Astrocyte (in vitro differentiated cells and primary cell): ENCODE results near the gene C16orf54. TPM values are rescaled to one million over a fixed set of nuclear protein-coding genes. Genes with fewer than 3 reads are reported as not detected.
"Not testable (repeated sequence)": the region's sequence is repeated elsewhere in the genome, so short reads cannot be mapped to it uniquely, and the experiment has no call there.

ENCODE experiments used
- DNase-seq: peaks from one replicate; pipeline ENCODE4 v3.0.0-alpha.2; 2010; ENCODE audit warnings: low read depth
- FAIRE-seq: peaks from 2 replicates; lab custom pipeline; 2011; peaks lifted over from hg19 to GRCh38; lab: Jason Lieb, UNC
- H2AFZ ChIP-seq: 2 replicates; pipeline ENCODE4 v1.6.0; 2012; ENCODE audit warnings: low read depth, low read length, inconsistent platforms
- H3K27ac ChIP-seq: 2 replicates; pipeline ENCODE4 v1.5.1; 2011; ENCODE audit warnings: low read depth, low read length, inconsistent platforms
- H3K27me3 ChIP-seq: 2 replicates; pipeline ENCODE4 v1.6.0; 2011; ENCODE audit warnings: low read length, inconsistent platforms; ENCODE audit not compliant: insufficient read depth
- H3K36me3 ChIP-seq: 2 replicates; pipeline ENCODE4 v1.5.1; 2011; ENCODE audit warnings: low read length, inconsistent platforms; ENCODE audit not compliant: insufficient read depth
- H3K4me1 ChIP-seq: 2 replicates; pipeline ENCODE4 v1.5.1; 2011; ENCODE audit warnings: low read length, inconsistent platforms; ENCODE audit not compliant: insufficient read depth
- H3K4me2 ChIP-seq: 2 replicates; pipeline ENCODE4 v1.6.0; 2012; ENCODE audit warnings: low read length, inconsistent platforms
- H3K4me3 ChIP-seq: 2 replicates; pipeline ENCODE4 v1.5.1; 2011; ENCODE audit warnings: low read depth, mild to moderate bottlenecking, low read length, inconsistent platforms; ENCODE audit not compliant: insufficient read depth
- H3K79me2 ChIP-seq: 2 replicates; pipeline ENCODE4 v1.6.0; 2012; ENCODE audit warnings: mild to moderate bottlenecking, low read length, inconsistent platforms; ENCODE audit not compliant: insufficient read depth
- H3K9ac ChIP-seq: 2 replicates; pipeline ENCODE4 v1.6.0; 2012; ENCODE audit warnings: mild to moderate bottlenecking, low read length, inconsistent platforms
- H3K9me3 ChIP-seq: 2 replicates; pipeline ENCODE4 v1.5.1; 2012; ENCODE audit warnings: low read depth, mild to moderate bottlenecking, low read length, inconsistent platforms; ENCODE audit not compliant: insufficient read depth
- H4K20me1 ChIP-seq: 2 replicates; pipeline ENCODE4 v1.6.0; 2012; ENCODE audit warnings: low read length, inconsistent platforms; ENCODE audit not compliant: insufficient read depth
- H3K27ac Mint-ChIP-seq: one replicate; pipeline ENCODE4 v1.8.0; 2021; ENCODE audit warnings: mild to moderate bottlenecking, mixed read lengths; ENCODE audit not compliant: unreplicated experiment
- H3K27me3 Mint-ChIP-seq: one replicate; pipeline ENCODE4 v1.8.0; 2021; ENCODE audit warnings: low read depth, mixed read lengths; ENCODE audit not compliant: unreplicated experiment
- H3K36me3 Mint-ChIP-seq: one replicate; pipeline ENCODE4 v1.8.0; 2021; ENCODE audit warnings: low read depth, mixed read lengths; ENCODE audit not compliant: unreplicated experiment
- H3K4me1 Mint-ChIP-seq: one replicate; pipeline ENCODE4 v1.8.0; 2021; ENCODE audit warnings: low read depth, mixed read lengths; ENCODE audit not compliant: unreplicated experiment
- H3K4me3 Mint-ChIP-seq: one replicate; pipeline ENCODE4 v1.8.0; 2021; ENCODE audit warnings: mild to moderate bottlenecking, moderate library complexity, mixed read lengths; ENCODE audit not compliant: unreplicated experiment
- H3K9me3 Mint-ChIP-seq: one replicate; pipeline ENCODE4 v1.8.0; 2021; ENCODE audit warnings: mild to moderate bottlenecking, mixed read lengths; ENCODE audit not compliant: unreplicated experiment
- CTCF ChIP-seq: IDR thresholded peaks from 2 replicates; pipeline ENCODE4 v1.5.1; 2011; ENCODE audit warnings: low read depth, mild to moderate bottlenecking, inconsistent platforms, low read length, moderate library complexity; ENCODE audit not compliant: insufficient read depth
- EZH2 ChIP-seq: IDR thresholded peaks from 2 replicates; pipeline ENCODE4 v1.6.1; 2012; ENCODE audit warnings: mild to moderate bottlenecking, low read length, inconsistent platforms; ENCODE audit not compliant: insufficient read depth
- total RNA-seq: library from RNA; stranded (reverse); gene quantifications from 2 replicates; pipeline ENCODE4 v1.2.1, GENCODE V29; 2021

Gene C16orf54
- total RNA-seq, 1 donor from 2014 or later, result not detected

DNA sequence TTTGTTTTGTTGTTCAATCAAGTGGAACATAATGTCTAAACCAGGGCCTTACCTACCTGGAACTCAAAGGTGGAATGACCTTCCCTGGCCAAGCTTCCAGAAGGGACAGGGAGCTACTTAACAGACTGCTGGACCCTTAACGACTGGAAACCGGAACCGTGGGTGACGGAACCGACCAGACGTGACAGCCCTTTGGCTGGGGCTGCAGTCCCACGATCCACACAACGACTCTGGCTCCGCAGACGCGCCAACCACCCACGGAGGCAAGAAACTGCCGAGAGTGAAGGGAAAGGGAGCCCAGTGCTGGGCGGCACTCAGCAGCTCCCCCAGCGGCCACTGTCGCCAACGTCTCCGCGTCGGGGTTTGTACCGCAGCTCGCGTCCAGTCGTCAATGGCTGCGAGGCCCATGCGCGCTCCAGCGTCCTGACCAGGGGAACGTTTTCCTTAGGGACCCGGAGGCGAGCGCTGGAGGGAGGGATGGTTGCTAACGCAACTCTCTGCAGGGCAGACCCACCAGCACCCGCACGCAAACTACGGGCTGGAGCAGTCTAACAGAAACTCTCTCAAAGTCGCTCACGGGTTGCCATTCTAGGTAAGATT, 39.2 kb upstream of the C16orf54 start:
- Mint-ChIP-seq H3K4me1 (no peaks in the 10 kb centered on the region), H3K27me3 (peaks cover 16% of the 10 kb centered on the region), H3K36me3 (no peaks in the 10 kb centered on the region), H3K4me3 (peak overlapping the region; percentile 45), H3K9me3 (peaks cover 2% of the 10 kb centered on the region), H3K27ac (no peak overlapping the region)
- Histone ChIP-seq H4K20me1 (no peaks in the 10 kb centered on the region), H3K79me2 (no peaks in the 10 kb centered on the region), H2AFZ (peak overlapping the region; percentile 98), H3K9ac (no peak overlapping the region), H3K27ac (no peak overlapping the region), H3K27me3 (peaks cover 11% of the 10 kb centered on the region), H3K36me3 (no peaks in the 10 kb centered on the region), H3K9me3 (no peaks in the 10 kb centered on the region), H3K4me3 (peak overlapping the region; percentile 32), H3K4me2 (peak overlapping the region; percentile 78), H3K4me1 (peaks cover 2% of the 10 kb centered on the region)
- DNase-seq (peak; percentile 43), FAIRE-seq (no peak)
- TF ChIP-seq EZH2 (no peak), CTCF (peak; percentile 56)

GRCh38 chr16:29784157-29784556, 38.4 kb upstream of the C16orf54 start:
- no peak overlapping the region for H3K4me3 Mint-ChIP-seq
- Histone ChIP-seq H3K4me2 (no peak overlapping the region), H3K9ac (no peak overlapping the region), H3K27me3 (peaks cover 14% of the 10 kb centered on the region), H2AFZ (no peak overlapping the region), H3K4me3 (no peak overlapping the region), H3K9me3 (no peaks in the 10 kb centered on the region), H4K20me1 (no peaks in the 10 kb centered on the region), H3K79me2 (no peaks in the 10 kb centered on the region), H3K36me3 (no peaks in the 10 kb centered on the region), H3K4me1 (no peaks in the 10 kb centered on the region), H3K27ac (no peak overlapping the region)
- FAIRE-seq (no peak), DNase-seq (no peak)
- H3K4me1 Mint-ChIP-seq, result no peaks in the 10 kb centered on the region
- TF ChIP-seq CTCF (no peak), EZH2 (no peak)
- peaks cover 4% of the 10 kb centered on the region for H3K9me3 Mint-ChIP-seq
- no peaks in the 10 kb centered on the region for H3K36me3 Mint-ChIP-seq
- H3K27ac Mint-ChIP-seq, result no peak overlapping the region
- peaks cover 24% of the 10 kb centered on the region for H3K27me3 Mint-ChIP-seq

DNA sequence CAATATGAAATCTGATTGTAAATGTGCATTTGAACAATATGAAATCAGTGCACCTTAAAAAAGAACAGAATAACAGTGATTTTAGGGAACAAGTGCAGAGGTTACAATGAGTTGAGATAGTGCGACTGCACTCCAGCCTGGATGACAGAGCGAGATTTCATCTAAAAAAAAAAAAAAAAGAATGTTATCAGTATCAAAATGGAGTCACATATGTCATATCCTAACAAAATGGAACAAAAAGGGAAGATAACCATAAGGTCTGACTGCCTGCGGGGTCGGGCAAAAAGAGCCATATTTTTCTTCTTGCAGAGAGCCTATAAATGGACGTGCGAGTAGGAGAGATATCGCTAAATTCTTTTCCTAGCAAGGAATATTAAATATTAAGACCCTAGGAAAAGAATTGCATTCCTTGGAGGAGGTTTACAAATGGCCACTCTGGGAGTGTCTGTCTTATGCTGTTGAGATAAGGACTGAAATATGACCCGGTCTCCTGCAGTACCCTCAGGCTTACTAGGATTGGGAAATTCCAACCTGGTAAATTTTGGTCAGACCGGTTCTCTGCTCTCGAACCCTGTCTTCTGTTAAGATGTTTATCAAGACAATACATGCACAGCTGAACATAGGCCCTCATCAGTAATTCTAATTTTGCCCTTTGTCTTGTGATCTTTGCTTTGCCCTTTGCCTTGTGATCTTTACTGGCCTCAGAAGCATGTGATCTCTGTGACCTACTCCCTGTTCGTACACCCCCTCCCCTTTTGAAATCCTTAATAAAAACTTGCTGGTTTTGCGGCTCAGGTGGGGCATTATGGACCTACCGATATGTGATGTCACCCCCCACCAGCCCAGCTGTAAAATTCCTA, 37.5 kb upstream of the C16orf54 start:
- not testable (repeated sequence) for H3K4me3 Mint-ChIP-seq, H3K36me3 Mint-ChIP-seq, H3K27ac Mint-ChIP-seq, H3K9me3 ChIP-seq, H3K9me3 Mint-ChIP-seq, H3K27ac ChIP-seq, H3K4me3 ChIP-seq, H3K9ac ChIP-seq, H3K4me1 Mint-ChIP-seq, H3K36me3 ChIP-seq, H3K79me2 ChIP-seq, H2AFZ ChIP-seq, DNase-seq, H4K20me1 ChIP-seq, H3K4me1 ChIP-seq, H3K4me2 ChIP-seq, FAIRE-seq
- peaks cover 32% of the 10 kb centered on the region for H3K27me3 Mint-ChIP-seq
- H3K27me3 ChIP-seq, result peaks cover 21% of the 10 kb centered on the region
